ENCODE results near the gene THOC6. TPM values are rescaled to one million over a fixed set of nuclear protein-coding genes. Genes with fewer than 3 reads are reported as not detected.
A peak's percentile ranks its signal among the peaks of the same experiment; 100 is the strongest.

Gene THOC6
- total RNA-seq, 2 donors from 2014 or later = 11.7 to 21.8 TPM

- no peak for TF ChIP-seq POLR2A (IDR thresholded peaks at IDR 0.05)
- TF ChIP-seq CTCF (IDR thresholded peaks at IDR 0.05) = no peak
- peaks cover 50% of the 10 kb centered on the region for H3K4me1 ChIP-seq
Observed at GRCh38 chr16:3062553-3062952, 38.7 kb downstream of the THOC6 start.

GRCh38 chr16:3063625-3064386 lies 40.0 kb downstream of the THOC6 start:
- no peak for ATAC-seq
- Histone ChIP-seq H3K36me3 (replicated peaks in 1 of 2; ENCODE audit: insufficient read depth in 1 of 2, low read depth in 2 of 2) (peaks cover 0 to 4% of the 10 kb centered on the region in 2 donors), H3K4me1 (peaks cover 51% of the 10 kb centered on the region), H3K27ac (peak overlapping the region in 1 of 4 donors; percentile 97), H3K4me3 (no peak overlapping the region), H3K9me3 (no peaks in the 10 kb centered on the region), H3K27me3 (no peaks in the 10 kb centered on the region)
- intact Hi-C loops (cut with DNase I) = no loop called here
- no peak for DNase-seq
- no peak for TF ChIP-seq POLR2A (IDR thresholded peaks at IDR 0.05)
- TF ChIP-seq CTCF (IDR thresholded peaks at IDR 0.05) = no peak
- WGBS, 2 donors = 80 to 93% methylated on average over 4 to 8 of the region's 8 CpGs

More at GRCh38 chr16:3062553-3062952, 38.7 kb downstream of the THOC6 start:
- Histone ChIP-seq H3K4me3 (no peak overlapping the region), H3K9me3 (no peaks in the 10 kb centered on the region), H3K27ac (no peak overlapping the region), H3K36me3 (replicated peaks in 1 of 2; ENCODE audit: insufficient read depth in 1 of 2, low read depth in 2 of 2) (peaks cover 0 to 2% of the 10 kb centered on the region in 2 donors), H3K27me3 (no peaks in the 10 kb centered on the region)
- intact Hi-C loops (cut with DNase I) = no loop called here
- ATAC-seq = no peak
- 91 to 92% methylated on average over 6 of the region's 6 CpGs for WGBS, 2 donors
- DNase-seq = no peak

- ATAC-seq (peak; percentile 95), DNase-seq (peak; percentile 93 to 97 (median 96))
- peak within 1 kb of the TSS; percentile 48 to 68 for H3K4me3 ChIP-seq
- peak within 1 kb of the TSS; percentile 86 to 97 (median 94) for H3K27ac ChIP-seq
- H3K4me1 ChIP-seq = peaks cover 43% of the 10 kb centered on the region
- TF ChIP-seq POLR2A (IDR thresholded peaks at IDR 0.05) (peak; percentile 55 to 95 (median 94)), CTCF (IDR thresholded peaks at IDR 0.05) (no peak)
- no peaks in the 10 kb centered on the region for H3K9me3 ChIP-seq
- H3K36me3 ChIP-seq (replicated peaks in 1 of 2; ENCODE audit: insufficient read depth in 1 of 2, low read depth in 2 of 2) = peaks cover 4 to 7% of the 10 kb centered on the region in 2 donors
- 18 to 25% methylated on average over 5 to 13 of the region's 13 CpGs for WGBS, 2 donors
- intact Hi-C loops (cut with DNase I) = no loop called here
- no peaks in the 10 kb centered on the region for H3K27me3 ChIP-seq
Observed at GRCh38 chr16:3065069-3065741, 41.4 kb downstream of the THOC6 start, which contains the start of gene IL32. Gene IL32 (plus strand): TSS chr16:3065640. CDS start chr16:3065812, 172 bp downstream.

- peaks cover 4 to 7% of the 10 kb centered on the region in 2 donors for H3K36me3 ChIP-seq (replicated peaks in 1 of 2; ENCODE audit: insufficient read depth in 1 of 2, low read depth in 2 of 2)
- no peaks in the 10 kb centered on the region for H3K9me3 ChIP-seq
- intact Hi-C loops (cut with DNase I) = no loop called here
- peak in 1 of 3 donors; percentile 8 for TF ChIP-seq POLR2A (IDR thresholded peaks at IDR 0.05)
- no peak for TF ChIP-seq CTCF (IDR thresholded peaks at IDR 0.05)
- WGBS, 2 donors = 31 to 45% methylated on average over 7 to 26 of the region's 26 CpGs
- peak in 2 of 4 donors; percentile 30 to 35 for DNase-seq
- no peaks in the 10 kb centered on the region for H3K27me3 ChIP-seq
- peak; percentile 28 for ATAC-seq
- H3K4me3 ChIP-seq = peak overlapping the region; percentile 48 to 68
- peaks cover 38% of the 10 kb centered on the region for H3K4me1 ChIP-seq
- peak overlapping the region; percentile 86 to 97 (median 94) for H3K27ac ChIP-seq
Observed at GRCh38 chr16:3065742-3066439, 42.1 kb downstream of the THOC6 start.

All from body of pancreas (tissue), 4 donors.